H1 (cell line): ENCODE data around the gene MS4A18. TPM values are rescaled to one million over a fixed set of nuclear protein-coding genes. Genes with fewer than 3 reads are reported as not detected.

ENCODE experiments used
- CTCF ChIA-PET: fragments of 300-600 bp; sonication (Branson Sonifier 250); formaldehyde crosslinking; loops from one replicate; lab custom pipeline; 2021; ENCODE audit not compliant: partially characterized antibody; lab: Charles Lee
- POLR2A ChIA-PET: fragments of 300-600 bp; sonication (Branson Sonifier 250); formaldehyde crosslinking; loops from one replicate; lab custom pipeline; 2021; ENCODE audit warnings: inconsistent platforms; ENCODE audit not compliant: partially characterized antibody; lab: Charles Lee
- DNase-seq, 2 experiments: peaks; one replicate each; pipeline versions ENCODE4 v3.0.0 to v3.0.0-alpha.2; 2010 to 2022; ENCODE audit warnings: low spot score in 2 of 2, low read depth in 1 of 2, mixed read lengths in 1 of 2
- FAIRE-seq: peaks from 2 replicates; lab custom pipeline; 2011; peaks lifted over from hg19 to GRCh38; lab: Jason Lieb, UNC
- H2AFZ ChIP-seq: 2 replicates; pipeline ENCODE4 v1.8.1; 2012; ENCODE audit warnings: low read length, inconsistent platforms
- H2AK5ac ChIP-seq: 2 replicates; pipeline ENCODE4 v1.6.1; 2013; ENCODE audit warnings: low read depth, low read length
- H2BK120ac ChIP-seq: replicated peaks from 2 replicates; pipeline ENCODE3; 2013; ENCODE audit warnings: low read depth, low read length, inconsistent platforms
- H2BK12ac ChIP-seq: 2 replicates; pipeline ENCODE4 v1.6.1; 2013; ENCODE audit warnings: low read depth, low read length
- H2BK15ac ChIP-seq: 2 replicates; pipeline ENCODE4 v1.6.1; 2013; ENCODE audit warnings: low read length
- H2BK20ac ChIP-seq: 2 replicates; pipeline ENCODE4 v1.6.1; 2013; ENCODE audit warnings: low read length
- H2BK5ac ChIP-seq: 2 replicates; pipeline ENCODE4 v1.6.1; 2013; ENCODE audit warnings: low read depth, low read length
- H3K14ac ChIP-seq: 2 replicates; pipeline ENCODE4 v1.6.1; 2013; ENCODE audit warnings: inconsistent platforms; ENCODE audit not compliant: insufficient read length
- H3K18ac ChIP-seq: 2 replicates; pipeline ENCODE4 v1.6.1; 2013; ENCODE audit warnings: low read length; ENCODE audit errors: extremely low read depth
- H3K23ac ChIP-seq: 2 replicates; pipeline ENCODE4 v1.6.1; 2013; ENCODE audit warnings: inconsistent platforms; ENCODE audit not compliant: insufficient read length
- H3K23me2 ChIP-seq: 2 replicates; pipeline ENCODE4 v1.6.1; 2013; ENCODE audit warnings: low read depth, low read length
- H3K27ac ChIP-seq: 2 replicates; pipeline ENCODE4 v1.6.1; 2011; ENCODE audit warnings: low read depth, low read length, inconsistent platforms
- H3K27me3 ChIP-seq, 4 experiments: replicated peaks in 1 of 4; 1 replicate in 1 of 4; 2 replicates in 3 of 4; pipeline versions ENCODE4 v1.6.1 to v1.8.1; 2011 to 2013; ENCODE audit warnings: low read length in 3 of 4, mild to moderate bottlenecking in 3 of 4, inconsistent platforms in 2 of 4, mixed read lengths in 2 of 4, moderate library complexity in 1 of 4; ENCODE audit not compliant: control insufficient read depth in 3 of 4, insufficient read depth in 3 of 4; ENCODE audit errors: extremely low read depth in 1 of 4
- H3K36me3 ChIP-seq, 4 experiments: 2 replicates each; pipeline versions ENCODE4 v1.6.1 to v1.8.1; 2011 to 2013; ENCODE audit warnings: mild to moderate bottlenecking in 4 of 4, low read length in 3 of 4, moderate library complexity in 2 of 4, control low read depth in 1 of 4, inconsistent platforms in 1 of 4; ENCODE audit not compliant: insufficient read depth in 4 of 4, control insufficient read depth in 2 of 4
- H3K4ac ChIP-seq: replicated peaks from 2 replicates; pipeline ENCODE3; 2013; ENCODE audit warnings: low read length, low read depth, mixed read lengths, inconsistent platforms; ENCODE audit not compliant: insufficient read length
- H3K4me1 ChIP-seq, 4 experiments: replicated peaks in 1 of 4; 1 replicate in 1 of 4; 2 replicates in 3 of 4; pipeline versions ENCODE4 v1.6.1 to v1.8.1; 2011 to 2013; ENCODE audit warnings: low read length in 3 of 4, inconsistent platforms in 2 of 4, mixed read lengths in 1 of 4; ENCODE audit not compliant: insufficient read depth in 4 of 4, control insufficient read depth in 3 of 4
- H3K4me2 ChIP-seq, 2 experiments: 2 replicates each; pipeline versions ENCODE4 v1.6.1 to v1.8.1; 2011 to 2013; ENCODE audit warnings: low read depth in 2 of 2, low read length in 2 of 2, control low read depth in 1 of 2, inconsistent platforms in 1 of 2, mild to moderate bottlenecking in 1 of 2; ENCODE audit not compliant: insufficient read depth in 1 of 2
- H3K4me3 ChIP-seq, 4 experiments: fragments of 200-600, 300-600 bp in 1 of 4; sonication (generic), shearing (Covaris generic), sonication (Bioruptor Twin) in 1 of 4; 2 replicates each; pipeline versions ENCODE4 v1.5.1 to v1.8.1; 2011 to 2016; ENCODE audit warnings: low read length in 4 of 4, low read depth in 3 of 4, control low read depth in 2 of 4, inconsistent platforms in 2 of 4, mild to moderate bottlenecking in 2 of 4, mixed read lengths in 1 of 4, moderate library complexity in 1 of 4; ENCODE audit not compliant: insufficient read depth in 2 of 4; ENCODE audit errors: extremely low read depth in 1 of 4
- H3K56ac ChIP-seq: replicated peaks from 2 replicates; pipeline ENCODE3; 2013; ENCODE audit warnings: low read depth, mild to moderate bottlenecking, mixed read lengths, low read length, inconsistent platforms; ENCODE audit not compliant: insufficient read length
- H3K79me1 ChIP-seq: 2 replicates; pipeline ENCODE4 v1.6.1; 2013; ENCODE audit warnings: low read depth, low read length, control low read depth
- H3K79me2 ChIP-seq, 2 experiments: 2 replicates each; pipeline versions ENCODE4 v1.6.1 to v1.8.1; 2012 to 2013; ENCODE audit warnings: low read length in 2 of 2, mild to moderate bottlenecking in 2 of 2, inconsistent platforms in 1 of 2; ENCODE audit not compliant: insufficient read depth in 2 of 2, control insufficient read depth in 1 of 2
- H3K9ac ChIP-seq, 4 experiments: replicated peaks in 1 of 4; 1 replicate in 1 of 4; 2 replicates in 3 of 4; pipeline versions ENCODE4 v1.6.1 to v1.8.1; 2011 to 2013; ENCODE audit warnings: low read depth in 3 of 4, low read length in 3 of 4, control low read depth in 2 of 4, mild to moderate bottlenecking in 2 of 4, moderate library complexity in 2 of 4, inconsistent platforms in 1 of 4; ENCODE audit errors: extremely low read depth in 1 of 4
- H3K9me3 ChIP-seq, 2 experiments: 2 replicates each; pipeline versions ENCODE4 v1.6.1 to v1.8.1; 2012 to 2013; ENCODE audit warnings: mild to moderate bottlenecking in 2 of 2, moderate library complexity in 2 of 2, control low read depth in 1 of 2, inconsistent platforms in 1 of 2, low read depth in 1 of 2, low read length in 1 of 2, mixed read lengths in 1 of 2; ENCODE audit not compliant: insufficient read depth in 2 of 2
- H4K20me1 ChIP-seq, 2 experiments: replicated peaks in 1 of 2; 2 replicates each; pipeline versions ENCODE3 to v1.8.1; 2011 to 2013; ENCODE audit warnings: inconsistent platforms in 2 of 2, low read length in 2 of 2, mild to moderate bottlenecking in 1 of 2; ENCODE audit not compliant: insufficient read depth in 2 of 2, control insufficient read depth in 1 of 2
- H4K5ac ChIP-seq: 2 replicates; pipeline ENCODE4 v1.6.1; 2013; ENCODE audit warnings: low read length, low read depth, mixed read lengths, inconsistent platforms; ENCODE audit not compliant: insufficient read length
- H4K8ac ChIP-seq: 2 replicates; pipeline ENCODE4 v1.8.0; 2013; ENCODE audit warnings: mild to moderate bottlenecking, moderate library complexity, low read length, inconsistent platforms; ENCODE audit not compliant: insufficient read depth; ENCODE audit errors: extremely low read depth
- H4K91ac ChIP-seq: replicated peaks from 2 replicates; pipeline ENCODE3; 2013; ENCODE audit warnings: low read length, mixed read lengths, inconsistent platforms; ENCODE audit not compliant: insufficient read length
- ASH2L ChIP-seq: fragments of 200-600, 300-600 bp; sonication (generic); IDR thresholded peaks from one replicate; pipeline ENCODE4 v1.7.1; 2017; ENCODE audit warnings: low read length
- BRCA1 ChIP-seq: IDR thresholded peaks from 2 replicates; pipeline ENCODE4 v1.6.1; 2012; ENCODE audit warnings: low read depth, low read length, improper control_type of control experiment
- CHD1 ChIP-seq: IDR thresholded peaks from 2 replicates; pipeline ENCODE4 v1.6.1; 2012; ENCODE audit warnings: low read depth, low read length, improper control_type of control experiment
- CHD2 ChIP-seq: IDR thresholded peaks from 2 replicates; pipeline ENCODE4 v1.6.1; 2012; ENCODE audit warnings: low read length, improper control_type of control experiment
- CREB1 ChIP-seq: IDR thresholded peaks from 2 replicates; pipeline ENCODE4 v1.6.1; 2012; ENCODE audit warnings: inconsistent platforms
- EGR1 ChIP-seq: IDR thresholded peaks from 2 replicates; pipeline ENCODE4 v1.6.1; 2011; ENCODE audit warnings: low read depth, low read length, borderline replicate concordance
- EP300 ChIP-seq, 2 experiments: IDR thresholded peaks; 1 replicate in 1 of 2; 2 replicates in 1 of 2; pipeline ENCODE4 v1.6.1; 2011 to 2012; ENCODE audit warnings: low read depth in 2 of 2, low read length in 2 of 2, mild to moderate bottlenecking in 2 of 2, borderline replicate concordance in 1 of 2, inconsistent platforms in 1 of 2, moderate library complexity in 1 of 2
- GTF2F1 ChIP-seq: IDR thresholded peaks from 2 replicates; pipeline ENCODE4 v1.6.1; 2012; ENCODE audit warnings: low read depth, low read length, improper control_type of control experiment, borderline replicate concordance
- NANOG ChIP-seq: IDR thresholded peaks from 2 replicates; pipeline ENCODE4 v1.6.1; 2011; ENCODE audit warnings: low read length, low read depth, mild to moderate bottlenecking, inconsistent platforms; ENCODE audit not compliant: insufficient read depth, poor library complexity, severe bottlenecking
- POLR2A ChIP-seq, 2 experiments: IDR thresholded peaks; 1 replicate in 1 of 2; 2 replicates in 1 of 2; pipeline ENCODE4 v1.6.1; 2011; ENCODE audit warnings: low read depth in 2 of 2, low read length in 2 of 2, mild to moderate bottlenecking in 2 of 2; ENCODE audit errors: control extremely low read depth in 1 of 2
- SAP30 ChIP-seq: fragments of 300-600 bp; sonication (generic); IDR thresholded peaks from 2 replicates; pipeline ENCODE4 v1.7.1; 2012; ENCODE audit warnings: low read length, moderate library complexity, mild to moderate bottlenecking, inconsistent platforms; ENCODE audit not compliant: insufficient read depth, insufficient replicate concordance
- SP2 ChIP-seq: IDR thresholded peaks from 2 replicates; pipeline ENCODE4 v1.6.1; 2012; ENCODE audit warnings: mild to moderate bottlenecking, low read length, inconsistent platforms
- SUZ12 ChIP-seq: fragments of 200-600 bp; sonication (generic); IDR thresholded peaks from 2 replicates; pipeline ENCODE4 v1.6.1; 2012; ENCODE audit warnings: mild to moderate bottlenecking, inconsistent platforms, low read length, moderate library complexity, mixed read lengths
- TBP ChIP-seq: IDR thresholded peaks from 2 replicates; pipeline ENCODE4 v1.6.1; 2011; ENCODE audit warnings: low read depth, low read length, improper control_type of control experiment
- TCF12 ChIP-seq: IDR thresholded peaks from 2 replicates; pipeline ENCODE4 v1.6.1; 2011; ENCODE audit warnings: low read depth, mild to moderate bottlenecking, low read length
- TEAD4 ChIP-seq: IDR thresholded peaks from 2 replicates; pipeline ENCODE4 v1.6.1; 2012; ENCODE audit warnings: low read depth, low read length, inconsistent platforms, mixed read lengths
- ZNF274 ChIP-seq: IDR thresholded peaks from 2 replicates; pipeline ENCODE4 v1.7.0; 2012; ENCODE audit warnings: low read length, borderline replicate concordance; ENCODE audit errors: extremely low read depth
- WGBS, 2 experiments: shearing (Covaris generic) in 1 of 2; methylation state at CpG; one replicate each; pipeline versions ENCODE4 v1.1.6 to v1.1.7; 2013 to 2015; ENCODE audit warnings: low lambda C conversion rate in 2 of 2, mixed read lengths in 2 of 2, inconsistent platforms in 1 of 2, low coverage in 1 of 2, missing lambda C conversion rate in 1 of 2; ENCODE audit not compliant: insufficient replicate concordance in 2 of 2, insufficient coverage in 1 of 2, insufficient read length in 1 of 2; ENCODE audit errors: extremely low coverage in 1 of 2, missing lambda C conversion rate in 1 of 2; 5-methylcytosine and 5-hydroxymethylcytosine counted together
- polyA plus RNA-seq, 7 experiments: library from polyadenylated mRNA; depleted of rRNA in 3 of 7; stranded (reverse) in 5 of 7; unstranded in 2 of 7; fragments of >200 nt in 5 of 7; fragments of 200-250 nt in 2 of 7; gene quantifications; 1 replicate in 5 of 7; 2 replicates in 1 of 7; 4 replicates in 1 of 7; pipeline versions ENCODE4 v1.2.1 to v1.2.3, GENCODE V29; 2011 to 2013; ENCODE audit warnings: missing spikeins in 2 of 7, mixed read lengths in 2 of 7
- total RNA-seq: library from RNA; stranded (reverse); fragmentation: NEBNext Ultra II Directional; extraction: Animal tissue kit (Norgen Biotek cat#: 25700); gene quantifications from 2 replicates; pipeline ENCODE4 v1.2.1, GENCODE V29; 2021

MS4A18 gene
- total and polyA plus RNA-seq, 2 of the 8 experiments (the other 6 are each of a cell fraction or from before 2014, with no cell fraction given): not detected

DNA sequence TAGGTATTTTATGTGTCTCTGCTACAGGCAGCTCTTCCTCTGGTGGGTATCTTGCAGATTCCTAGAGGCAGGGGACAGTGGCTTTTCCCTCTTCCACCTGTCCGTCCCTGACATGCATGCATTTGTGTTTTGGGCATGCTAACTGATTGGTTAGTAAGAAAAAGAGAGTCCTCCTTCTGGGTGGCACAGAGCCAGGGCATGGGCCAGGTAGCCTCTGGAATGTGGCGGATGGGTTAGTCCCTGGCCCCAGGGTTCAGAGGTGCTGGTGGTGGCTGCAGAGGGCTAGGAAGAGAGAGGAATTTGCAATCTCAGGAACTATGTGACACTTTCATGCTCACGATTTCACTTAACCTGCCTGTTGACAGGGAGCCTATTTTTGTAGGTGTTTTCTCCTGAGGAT lies 26.4 kb downstream of the MS4A18 start:
- Histone ChIP-seq H2BK20ac (no peak overlapping the region), H3K79me1 (no peaks in the 10 kb centered on the region), H4K91ac (no peak overlapping the region), H4K8ac (no peak overlapping the region), H3K36me3 (no peaks in the 10 kb centered on the region), H3K18ac (no peak overlapping the region), H2AFZ (no peak overlapping the region), H2BK12ac (no peak overlapping the region), H3K27ac (no peak overlapping the region), H3K14ac (no peak overlapping the region), H3K4me2 (no peak overlapping the region), H3K9ac (no peak overlapping the region), H3K23me2 (no peaks in the 10 kb centered on the region), H3K23ac (no peak overlapping the region), H2BK15ac (no peak overlapping the region), H3K9me3 (no peaks in the 10 kb centered on the region), H3K4ac (no peak overlapping the region), H2AK5ac (no peak overlapping the region), H3K79me2 (no peaks in the 10 kb centered on the region), H3K56ac (no peak overlapping the region), H4K5ac (no peak overlapping the region), H3K27me3 (no peaks in the 10 kb centered on the region), H2BK120ac (no peak overlapping the region), H3K4me3 (no peak overlapping the region), H3K4me1 (no peaks in the 10 kb centered on the region), H2BK5ac (no peak overlapping the region), H4K20me1 (peaks cover 0 to 4% of the 10 kb centered on the region in 2 experiments)
- DNase-seq (no peak), FAIRE-seq (no peak)
- 71% methylated on average over 3 of the region's 3 CpGs; no CpG with 5 or more reads in 1 of the 2 experiments for WGBS, 2 experiments
- ChIA-PET CTCF (interaction anchor here (2.3 kb wide), 1 partner anchor 12 kb away, joined by 13 read pairs; no protein-coding TSS in a partner anchor), POLR2A (no interaction called here)
- TF ChIP-seq NANOG (no peak), ASH2L (no peak), CREB1 (no peak), SAP30 (no peak), SUZ12 (no peak), BRCA1 (no peak), CHD1 (no peak), EP300 (IDR thresholded peaks at IDR 0.05; ENCODE audit: borderline replicate concordance in 1 of 2, low read depth in 2 of 2, low read length in 2 of 2) (no peak), GTF2F1 (no peak), TBP (no peak), POLR2A (IDR thresholded peaks at IDR 0.05; ENCODE audit: control extremely low read depth in 1 of 2, low read depth in 2 of 2, low read length in 2 of 2) (no peak), EGR1 (no peak), ZNF274 (no peak), CHD2 (no peak), SP2 (no peak), TEAD4 (no peak), TCF12 (no peak)
